Neural progenitor cell (in vitro differentiated cells): ENCODE results near the gene TBC1D19.

Experiments
- EZH2 ChIP-seq: fragments of 200-600 bp; sonication (generic); IDR thresholded peaks from 2 replicates; pipeline ENCODE4 v1.6.1; 2017; ENCODE audit warnings: antibody characterized with exemption, mild to moderate bottlenecking, moderate library complexity
- EZH2phosphoT487 ChIP-seq: fragments of 200-600 bp; sonication (generic); IDR thresholded peaks from 2 replicates; pipeline ENCODE4 v1.6.1; 2017; ENCODE audit warnings: antibody characterized with exemption
- TF ChIP-seq, protein P1 (sequence below): fragments of 200-600 bp; sonication (generic); IDR thresholded peaks from 2 replicates; pipeline ENCODE4 v1.5.1; 2017; ENCODE audit warnings: antibody characterized with exemption, mild to moderate bottlenecking

DNA sequence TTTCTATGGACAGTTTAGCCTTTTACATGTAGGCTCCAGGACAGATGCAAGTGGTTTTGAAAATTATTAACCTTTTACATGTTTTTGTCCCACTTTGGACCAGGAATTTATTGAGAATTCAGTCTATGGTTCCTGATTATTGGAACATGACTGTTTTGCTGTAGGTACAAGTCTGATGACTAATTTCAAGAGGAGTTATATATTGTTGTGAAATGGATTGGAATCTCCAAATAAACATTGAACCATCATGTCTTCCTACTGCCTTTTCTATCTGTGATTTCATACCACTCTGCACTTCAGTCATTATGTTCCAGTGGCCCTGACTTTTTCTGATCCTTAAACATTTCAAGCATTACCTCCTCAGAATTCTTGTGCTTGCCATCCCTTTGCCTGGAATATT, 35.9 kb downstream of the TBC1D19 start:
- TF ChIP-seq, protein P1, sequence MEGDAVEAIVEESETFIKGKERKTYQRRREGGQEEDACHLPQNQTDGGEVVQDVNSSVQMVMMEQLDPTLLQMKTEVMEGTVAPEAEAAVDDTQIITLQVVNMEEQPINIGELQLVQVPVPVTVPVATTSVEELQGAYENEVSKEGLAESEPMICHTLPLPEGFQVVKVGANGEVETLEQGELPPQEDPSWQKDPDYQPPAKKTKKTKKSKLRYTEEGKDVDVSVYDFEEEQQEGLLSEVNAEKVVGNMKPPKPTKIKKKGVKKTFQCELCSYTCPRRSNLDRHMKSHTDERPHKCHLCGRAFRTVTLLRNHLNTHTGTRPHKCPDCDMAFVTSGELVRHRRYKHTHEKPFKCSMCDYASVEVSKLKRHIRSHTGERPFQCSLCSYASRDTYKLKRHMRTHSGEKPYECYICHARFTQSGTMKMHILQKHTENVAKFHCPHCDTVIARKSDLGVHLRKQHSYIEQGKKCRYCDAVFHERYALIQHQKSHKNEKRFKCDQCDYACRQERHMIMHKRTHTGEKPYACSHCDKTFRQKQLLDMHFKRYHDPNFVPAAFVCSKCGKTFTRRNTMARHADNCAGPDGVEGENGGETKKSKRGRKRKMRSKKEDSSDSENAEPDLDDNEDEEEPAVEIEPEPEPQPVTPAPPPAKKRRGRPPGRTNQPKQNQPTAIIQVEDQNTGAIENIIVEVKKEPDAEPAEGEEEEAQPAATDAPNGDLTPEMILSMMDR = no peak
- TF ChIP-seq EZH2 = no peak
- TF ChIP-seq EZH2phosphoT487 = no peak
